HG03442 (cell line): ENCODE results near the gene CPEB2.
"Not testable (repeated sequence)": the region's sequence is repeated elsewhere in the genome, so short reads cannot be mapped to it uniquely, and the experiment has no call there.

Experiments
- ATAC-seq: cut with Tn5 transposase; IDR thresholded peaks from one replicate; pipeline ENCODE4 v1.9.1; 2021; ENCODE audit warnings: mild to moderate bottlenecking, moderate library complexity; ENCODE audit not compliant: unreplicated experiment

The CPEB2 gene

DNA sequence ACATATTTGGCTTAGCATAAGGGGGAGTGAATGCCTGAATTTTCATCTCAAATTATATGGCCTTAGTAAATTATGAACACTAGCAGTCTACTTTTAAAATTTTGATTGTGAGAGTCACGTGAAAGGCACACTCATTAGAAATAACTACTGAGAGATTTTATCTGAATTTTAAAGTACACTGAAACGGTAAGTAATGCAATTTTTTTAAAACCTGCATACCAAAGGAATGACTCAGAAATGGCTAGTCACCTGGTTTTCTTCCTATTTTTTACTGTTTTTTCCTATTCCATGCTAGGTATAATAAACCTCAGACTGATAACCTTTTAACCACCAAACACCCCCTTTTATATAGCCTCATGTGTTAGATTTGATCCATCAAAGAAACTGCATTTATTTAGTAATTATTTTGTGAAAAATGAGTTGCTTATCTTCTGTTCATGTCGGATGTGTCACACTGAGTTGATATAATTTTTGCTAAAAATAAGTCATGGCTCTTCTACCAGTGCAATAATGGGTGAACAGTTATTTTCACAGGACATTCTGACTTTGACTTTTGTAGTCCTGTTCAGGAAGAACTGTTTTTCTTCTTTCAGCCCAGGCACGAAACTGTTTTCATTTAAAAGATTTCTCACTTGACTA lies 40.4 kb downstream of the CPEB2 start:
- ATAC-seq: no peak

DNA sequence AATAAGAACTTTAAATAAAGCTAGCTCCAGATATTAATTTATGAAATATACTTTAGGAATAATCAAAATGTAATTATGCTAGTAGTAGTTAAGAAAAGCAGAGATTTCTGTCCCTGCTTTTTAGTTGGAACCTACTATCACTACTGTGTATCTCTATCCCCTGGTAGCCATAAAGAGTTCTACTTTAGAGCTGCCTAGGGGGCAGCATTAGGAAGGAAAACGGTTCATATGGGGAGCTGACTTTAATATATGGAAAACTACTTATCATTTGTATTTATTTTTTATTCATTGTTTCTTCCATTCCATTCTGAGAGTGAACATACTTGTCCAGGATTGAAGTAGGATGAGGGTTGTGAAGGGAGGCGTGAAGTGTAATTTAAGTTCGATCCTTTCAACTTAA lies 40.9 kb downstream of the CPEB2 start:
- no peak for ATAC-seq

DNA sequence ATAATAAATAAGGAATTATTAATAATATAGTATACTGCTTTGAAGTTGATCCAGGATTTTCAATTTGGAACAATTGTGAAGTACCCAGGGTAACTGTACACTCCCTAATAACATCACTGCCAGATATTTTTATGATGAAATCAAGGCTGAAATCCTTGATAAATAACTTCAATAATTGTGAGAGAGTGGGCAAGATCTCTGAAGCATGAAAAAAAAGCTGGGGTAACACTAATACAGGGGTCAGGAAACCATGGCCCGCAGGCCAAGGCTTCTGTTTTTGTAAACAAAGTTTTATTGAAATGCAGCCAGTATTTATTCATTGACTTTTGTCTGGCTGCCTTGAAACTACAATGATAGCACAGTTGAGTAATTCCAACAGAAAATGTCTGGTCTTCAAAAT lies 41.6 kb downstream of the CPEB2 start:
- no peak for ATAC-seq

DNA sequence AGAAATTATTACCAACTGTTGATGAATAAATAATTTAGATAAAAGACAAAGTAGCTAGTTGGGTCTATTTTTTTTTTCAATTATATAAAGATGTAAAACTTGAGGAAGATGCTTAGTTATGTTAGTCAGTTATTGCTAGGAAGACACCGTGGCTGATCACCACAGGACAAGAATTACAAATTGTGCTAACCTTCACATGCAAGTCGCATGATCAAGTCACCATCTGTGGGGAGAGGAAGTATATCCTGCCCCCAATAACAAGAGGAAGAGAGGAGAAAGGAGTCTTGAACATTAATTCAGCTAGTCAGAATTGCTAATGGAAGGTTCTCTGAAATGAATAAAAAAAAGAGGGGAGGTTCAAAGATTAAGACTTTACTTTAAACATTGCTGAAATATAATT lies 52.3 kb downstream of the CPEB2 start:
- no peak for ATAC-seq

DNA sequence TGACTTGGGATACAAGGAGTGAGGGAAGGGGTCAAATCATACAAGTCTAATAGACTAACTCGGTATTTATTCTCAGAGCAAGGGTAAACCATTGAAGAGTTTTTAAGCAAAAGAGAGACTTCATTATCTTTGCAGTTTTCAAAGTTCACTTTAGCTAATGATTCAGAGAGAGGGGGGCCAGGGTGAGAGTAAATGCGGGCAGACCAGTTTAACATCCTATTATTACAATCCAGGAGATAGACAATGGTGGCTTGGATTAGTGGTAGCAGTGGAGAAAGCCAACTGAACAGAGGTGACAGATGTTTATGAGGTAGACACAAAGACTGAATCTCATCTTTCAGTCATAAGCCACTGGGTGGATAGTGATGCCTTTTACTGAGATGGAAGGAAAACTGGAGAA lies 57.9 kb downstream of the CPEB2 start:
- no peak for ATAC-seq

DNA sequence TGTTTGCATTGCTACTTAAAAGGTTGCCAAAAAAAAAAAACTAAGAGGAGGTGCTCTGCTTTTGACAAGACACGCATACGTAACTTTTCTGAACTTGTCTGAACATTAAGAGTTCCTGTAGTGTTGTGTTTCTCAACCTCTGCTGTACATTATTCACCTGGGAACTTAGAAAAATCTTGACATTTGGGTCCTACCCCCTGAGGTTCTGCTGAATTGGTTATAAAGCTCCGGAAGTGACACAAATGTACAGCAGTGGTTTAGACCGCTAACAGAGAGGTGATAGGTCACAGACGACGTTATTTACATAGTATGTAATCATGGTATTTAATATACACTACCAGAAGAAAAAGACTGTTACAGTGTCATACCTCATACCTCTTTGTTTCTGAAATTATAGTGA lies 61.1 kb downstream of the CPEB2 start:
- ATAC-seq: no peak

DNA sequence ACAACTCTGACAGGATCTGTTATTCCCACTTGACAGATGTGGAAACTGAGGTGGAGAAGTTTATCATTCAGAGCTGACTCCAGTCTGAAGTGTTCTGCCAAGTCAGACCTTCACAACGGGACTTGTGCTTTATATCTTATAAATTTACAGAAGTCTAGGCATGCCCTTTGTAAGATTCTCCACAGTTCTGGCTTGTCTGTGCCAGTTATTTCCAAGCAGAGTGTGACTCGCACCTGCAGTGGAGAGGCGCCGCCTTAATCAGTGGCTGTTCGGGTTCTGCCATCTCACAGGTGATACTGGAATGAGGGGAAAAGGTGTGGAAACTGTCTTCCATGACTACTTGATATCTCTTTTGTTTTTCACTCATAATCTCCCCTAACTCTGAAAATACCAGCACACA lies 63.2 kb downstream of the CPEB2 start:
- no peak for ATAC-seq

DNA sequence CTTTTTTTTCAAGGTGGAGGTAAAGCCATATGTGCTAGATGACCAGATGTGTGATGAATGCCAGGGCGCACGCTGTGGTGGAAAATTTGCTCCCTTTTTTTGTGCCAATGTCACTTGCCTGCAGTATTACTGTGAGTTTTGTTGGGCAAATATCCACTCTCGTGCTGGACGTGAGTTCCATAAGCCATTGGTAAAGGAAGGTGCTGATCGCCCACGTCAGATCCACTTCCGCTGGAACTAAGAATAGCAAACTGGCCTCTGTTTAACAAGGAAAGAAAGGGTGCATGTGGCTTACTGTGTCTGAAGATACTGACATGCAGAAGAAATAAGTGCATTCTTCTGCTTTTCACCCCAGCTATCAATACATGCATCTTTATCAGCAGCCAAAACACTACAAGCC lies 63.9 kb downstream of the CPEB2 start:
- no peak for ATAC-seq

DNA sequence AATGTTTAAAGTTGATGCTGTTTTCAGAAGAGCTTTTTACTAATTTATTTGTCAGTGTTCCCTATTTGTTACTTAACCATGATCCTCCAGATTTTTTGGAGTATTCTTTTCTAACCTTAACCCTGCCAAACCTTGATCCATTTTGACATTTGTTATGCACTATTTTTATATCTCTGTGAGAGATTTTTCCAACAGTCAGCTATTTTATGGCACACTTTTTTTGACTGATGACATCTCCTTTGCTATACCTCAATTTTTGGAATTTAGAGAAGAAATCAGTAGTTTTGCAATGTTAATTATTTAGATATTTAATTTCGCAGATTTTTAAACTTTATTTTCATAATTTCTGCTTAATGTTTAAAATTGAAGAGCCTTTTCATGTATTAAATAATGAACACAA lies 66.0 kb downstream of the CPEB2 start:
- no peak for ATAC-seq

DNA sequence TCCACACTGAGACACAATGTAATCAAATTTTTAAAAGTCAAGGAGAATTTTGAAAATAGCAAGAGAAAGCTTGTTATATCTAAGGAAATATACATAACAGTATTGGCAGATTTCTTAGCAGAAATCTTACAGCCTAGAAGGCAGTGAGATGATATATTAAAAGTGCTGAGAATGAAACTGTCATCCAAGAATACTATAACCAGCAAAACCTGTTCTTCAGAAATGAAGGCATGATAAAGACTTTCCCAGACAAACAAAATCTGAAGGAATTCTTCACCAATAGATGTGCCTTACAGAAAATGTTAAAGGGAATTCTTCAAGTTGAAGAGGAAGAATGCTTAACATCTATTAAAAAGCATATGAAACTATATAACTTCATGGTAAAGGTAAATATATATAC lies 73.6 kb downstream of the CPEB2 start:
- ATAC-seq: no peak

DNA sequence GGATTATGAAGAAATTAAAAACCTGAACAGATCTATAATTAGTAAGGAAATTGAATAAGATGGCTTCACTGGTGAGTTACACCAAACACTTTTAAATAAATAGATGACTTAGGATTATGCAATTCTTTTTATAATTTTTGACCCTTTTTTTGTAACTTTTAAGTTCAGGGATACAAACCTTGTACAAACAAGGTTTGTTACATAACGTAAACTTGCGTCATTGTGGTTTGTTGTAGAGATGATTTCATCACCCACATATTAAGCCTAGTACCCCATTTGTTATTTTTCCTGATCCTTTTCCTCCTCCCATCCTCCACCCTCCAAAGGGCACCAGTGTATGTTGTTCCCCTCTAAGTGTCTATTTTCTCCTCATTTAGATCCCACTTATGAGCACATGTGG lies 75.7 kb downstream of the CPEB2 start:
- no peak for ATAC-seq

DNA sequence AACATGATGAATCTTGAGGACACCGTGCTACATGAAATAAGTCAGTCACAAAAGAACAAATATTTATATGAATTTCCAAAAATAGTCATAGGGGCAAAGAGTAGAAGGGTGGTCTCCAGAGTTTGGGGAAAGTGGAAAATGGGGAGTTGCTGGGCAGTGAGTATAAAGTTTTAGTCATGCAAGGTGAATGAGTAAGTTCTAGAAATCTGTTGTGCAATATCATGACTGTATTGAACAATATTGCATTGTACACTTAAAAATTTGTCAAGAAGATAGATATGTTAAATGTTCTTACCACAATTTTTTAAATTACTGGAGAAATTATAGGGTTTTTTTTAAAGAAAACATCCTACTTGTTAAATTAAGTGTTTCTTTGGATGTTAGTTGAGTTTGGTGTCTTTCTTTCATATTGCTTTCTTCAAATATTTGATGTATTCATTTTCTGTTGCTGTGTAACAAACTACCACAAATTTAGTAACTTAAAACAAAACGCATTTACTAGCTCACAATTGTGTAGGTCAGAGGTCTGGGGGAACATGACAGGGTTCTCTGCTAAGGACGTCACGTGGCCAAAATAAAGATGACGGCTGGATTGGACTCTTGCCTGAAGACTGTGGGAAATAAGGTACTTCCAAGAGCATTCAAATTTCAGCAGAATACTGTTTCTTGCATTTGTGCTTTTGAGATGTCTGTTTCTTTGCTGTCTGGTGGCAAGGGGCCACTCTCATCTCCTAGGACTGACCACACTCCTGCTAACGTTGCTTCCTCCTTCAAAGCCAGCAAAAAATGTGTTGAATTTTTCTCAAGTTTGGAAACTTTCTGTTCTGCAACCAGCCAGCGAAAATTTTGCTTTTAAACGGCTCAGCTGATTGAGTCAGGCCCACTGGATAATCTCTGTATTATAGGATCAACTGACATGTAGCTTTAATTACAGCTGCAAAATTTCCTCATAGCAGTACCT lies 76.7 kb downstream of the CPEB2 start:
- no peak for ATAC-seq

DNA sequence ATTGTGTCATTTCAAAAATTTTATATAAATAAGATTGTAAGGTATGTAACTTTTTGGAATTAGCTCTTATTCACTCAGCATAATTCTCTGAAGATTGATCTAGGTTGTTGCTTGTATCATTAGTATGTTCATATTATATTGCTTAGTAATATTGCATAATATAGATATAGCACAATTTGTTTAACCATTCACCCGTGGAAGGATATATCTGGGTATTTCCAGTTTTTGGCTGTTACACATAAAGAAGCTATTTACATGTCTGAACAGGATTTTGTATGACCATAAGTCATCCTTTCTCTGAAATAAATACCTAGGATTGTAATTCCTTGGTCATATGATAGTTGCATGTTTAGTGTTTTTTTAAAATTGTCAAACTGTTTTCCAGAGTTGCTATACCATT lies 82.5 kb downstream of the CPEB2 start:
- ATAC-seq: no peak

DNA sequence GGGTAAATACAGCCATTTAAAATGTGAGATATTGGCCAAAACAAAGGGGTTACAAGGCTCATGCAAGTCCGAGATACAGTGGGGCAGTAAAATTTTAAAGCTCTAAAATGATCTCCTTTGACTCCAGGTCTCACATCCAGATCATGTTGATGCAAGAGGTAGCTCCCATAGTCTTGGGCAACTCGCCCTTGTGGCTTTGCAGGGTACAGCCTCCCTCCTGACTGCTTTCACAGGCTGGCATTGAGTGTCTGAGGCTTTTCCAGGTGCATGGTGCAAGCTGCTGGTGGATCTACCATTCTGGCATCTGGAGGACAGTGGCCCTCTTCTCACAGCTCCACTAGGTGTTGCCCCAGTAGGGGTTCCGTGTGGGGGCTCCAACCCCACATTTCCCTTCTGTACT lies 83.5 kb downstream of the CPEB2 start:
- not testable (repeated sequence) for ATAC-seq

DNA sequence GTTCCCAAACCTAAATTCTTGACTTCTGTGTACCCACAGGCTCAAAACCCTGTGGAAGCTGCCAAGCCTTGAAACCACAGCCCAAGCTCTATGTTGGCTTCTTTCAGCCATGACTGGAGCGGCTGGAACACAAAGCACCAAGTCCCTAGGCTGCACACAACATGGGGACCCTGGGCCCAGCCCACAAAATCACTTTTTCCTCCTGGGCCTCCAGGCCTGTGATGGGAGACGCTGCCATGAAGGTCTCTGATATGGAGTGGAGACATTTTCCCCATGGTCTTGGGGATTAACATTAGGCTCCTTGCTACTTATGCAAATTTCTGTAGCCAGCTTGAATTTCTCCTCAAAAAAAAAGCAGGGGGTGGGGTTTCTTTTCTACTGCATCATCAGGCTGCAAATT lies 84.0 kb downstream of the CPEB2 start:
- ATAC-seq: not testable (repeated sequence)

DNA sequence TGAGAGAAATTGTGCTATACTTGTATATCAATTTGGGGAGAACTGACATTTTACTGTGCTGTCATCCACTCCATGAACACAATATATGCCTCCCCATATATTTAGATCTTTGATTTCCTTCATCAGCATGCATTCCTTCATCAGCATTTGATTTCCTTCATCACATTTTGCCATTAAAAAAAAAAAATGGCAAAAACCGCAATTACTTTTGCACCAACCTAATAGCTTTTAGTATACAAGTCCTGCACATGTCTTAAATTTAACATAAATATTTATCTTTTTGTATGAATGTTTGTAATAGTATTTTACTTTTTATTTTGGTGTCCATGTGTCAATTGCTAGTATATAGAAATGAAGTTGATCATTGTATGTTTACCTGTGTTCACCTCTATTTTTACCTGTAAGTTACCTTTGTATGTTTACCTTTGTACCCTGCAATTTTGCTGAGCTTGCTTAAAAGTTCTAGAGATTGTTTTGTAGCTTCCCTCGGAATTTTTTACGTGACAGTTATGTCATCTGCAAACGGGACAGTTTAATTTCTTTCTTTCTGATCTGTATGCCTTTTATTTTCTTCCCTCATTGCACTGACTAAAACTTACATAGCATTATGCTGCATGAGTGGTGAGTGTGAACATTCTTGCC lies 86.2 kb downstream of the CPEB2 start:
- ATAC-seq: no peak

DNA sequence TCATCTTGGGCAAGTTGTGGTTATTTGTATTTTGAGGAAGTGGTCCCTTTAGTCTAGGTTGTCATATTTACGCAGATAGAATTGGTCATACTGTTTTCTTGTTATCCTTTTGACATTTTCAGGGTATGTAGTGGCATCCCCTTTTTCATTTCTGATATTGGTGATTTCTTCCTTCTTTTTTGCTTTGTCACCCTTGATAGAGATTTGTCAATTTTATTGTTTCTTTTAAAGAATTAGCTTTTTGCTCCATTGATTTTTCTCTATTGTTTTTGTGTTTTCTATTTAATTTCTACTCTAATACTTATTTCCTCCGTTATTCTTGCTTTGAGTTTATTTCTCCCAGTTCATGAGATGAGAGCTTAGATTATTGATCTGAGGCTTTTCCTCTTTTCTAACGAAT lies 87.7 kb downstream of the CPEB2 start:
- no peak for ATAC-seq

DNA sequence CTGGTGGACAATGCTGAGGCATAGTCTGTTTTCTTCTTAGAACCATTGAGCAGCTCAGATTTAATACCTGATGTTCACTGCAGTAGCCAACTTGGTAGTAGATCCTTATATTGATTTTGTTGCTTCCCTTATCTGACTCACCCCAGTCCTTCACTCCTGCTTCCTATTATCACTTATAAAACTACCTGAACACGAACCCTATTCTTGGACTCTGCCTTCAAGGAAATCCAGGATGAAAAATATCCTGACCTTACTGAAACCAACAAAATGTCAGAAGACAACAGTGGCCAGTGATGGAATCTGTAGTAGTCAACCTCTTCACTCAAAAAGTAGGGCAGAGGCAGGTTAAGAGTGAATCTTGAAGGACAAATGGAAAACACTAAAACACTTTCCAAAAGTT lies 98.1 kb downstream of the CPEB2 start:
- no peak for ATAC-seq

DNA sequence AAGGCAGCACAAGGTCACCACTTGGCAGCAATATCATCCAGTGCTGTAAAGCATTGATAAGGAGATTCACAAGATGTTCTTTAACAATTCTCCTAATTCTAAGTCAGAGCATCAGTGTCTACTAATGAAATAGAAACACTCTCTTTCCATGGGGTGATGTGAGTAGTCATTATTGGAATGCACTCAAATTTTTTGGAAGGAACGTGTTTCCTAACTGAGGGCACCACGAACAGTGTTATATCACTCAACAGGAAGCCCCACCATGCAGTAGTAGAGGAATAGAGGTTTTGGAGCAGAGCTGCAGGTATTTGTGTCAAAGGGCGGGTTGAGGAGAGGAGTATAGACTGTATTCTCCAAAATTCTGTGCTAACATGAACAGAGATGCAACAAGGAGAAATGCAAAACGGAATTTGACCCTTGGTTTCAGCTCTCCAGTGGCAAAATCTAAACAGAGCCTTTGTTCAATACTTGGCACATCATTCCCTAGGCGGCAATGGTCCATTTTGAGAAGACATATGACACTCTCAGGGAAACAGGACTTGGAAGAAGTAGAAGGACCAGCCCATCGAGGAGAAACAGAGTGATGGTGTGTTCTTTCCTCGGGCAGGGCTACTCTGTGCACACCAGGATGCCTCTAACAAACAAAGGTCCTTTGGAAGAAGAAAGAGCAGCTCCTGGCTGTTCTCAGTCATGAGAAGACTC lies 98.9 kb downstream of the CPEB2 start:
- ATAC-seq: no peak

DNA sequence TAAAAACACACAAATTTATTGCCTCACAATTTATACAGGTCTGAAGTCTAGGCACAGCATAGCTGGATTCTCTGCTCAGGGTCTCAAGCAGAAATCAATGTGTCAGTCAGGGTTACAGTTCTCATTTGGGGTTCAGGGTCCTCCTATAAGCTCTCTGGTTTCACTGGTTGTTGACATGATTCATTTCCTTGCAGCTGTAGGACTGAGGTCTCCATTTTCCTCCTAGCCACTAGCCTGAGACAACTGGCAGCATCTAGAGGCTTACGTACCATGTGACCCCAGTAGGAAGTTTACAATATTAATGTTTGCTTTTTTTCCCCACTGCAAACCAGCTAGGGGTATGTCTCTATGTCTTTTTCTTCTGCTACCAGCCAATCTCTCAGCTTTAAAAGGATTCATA lies 102.5 kb downstream of the CPEB2 start:
- no peak for ATAC-seq

DNA sequence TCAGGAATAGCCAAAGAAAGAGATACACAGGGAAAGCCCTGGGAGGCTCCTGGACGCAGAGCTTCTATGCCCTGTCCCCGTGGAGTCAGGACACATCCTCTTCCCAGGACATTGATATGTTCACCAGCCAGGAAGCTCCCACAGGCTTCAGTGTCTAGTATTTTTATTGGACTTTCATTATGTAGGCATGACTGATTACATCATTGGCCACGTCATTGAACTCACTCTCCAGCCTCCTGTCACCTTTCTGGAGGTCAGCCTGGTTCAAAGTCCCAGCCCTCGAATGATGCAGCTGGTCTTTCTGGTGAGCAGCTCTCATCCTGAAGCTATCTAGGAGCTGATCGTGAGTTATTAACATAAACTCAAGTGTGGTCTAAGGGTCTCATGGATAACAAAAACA lies 104.1 kb downstream of the CPEB2 start:
- ATAC-seq: no peak
